A549 (cell line): Measurements from ENCODE around the gene DNAH8.

Experiments
- ATOH8 ChIP-seq: fragments of 250-450 bp; sonication (Bioruptor Pico); IDR thresholded peaks from 2 replicates; pipeline ENCODE4 v1.5.0; 2020; ENCODE audit warnings: low read depth, mild to moderate bottlenecking, moderate library complexity
- CHD2 ChIP-seq: fragments of 150-350 bp; IDR thresholded peaks from 2 replicates; pipeline ENCODE4 v1.6.1; 2014; ENCODE audit warnings: low read length; ENCODE audit not compliant: partially characterized antibody
- CTCF ChIP-seq: fragments of >200 bp; sonication (Bioruptor Twin); formaldehyde crosslinking; IDR thresholded peaks from 3 replicates; pipeline ENCODE4 v1.5.1; 2016
- HMGXB4 ChIP-seq: fragments of 250-450 bp; sonication (Bioruptor Pico); IDR thresholded peaks from 2 replicates; pipeline ENCODE4 v1.5.0; 2021; ENCODE audit warnings: mild to moderate bottlenecking, moderate library complexity, borderline replicate concordance
- MAX ChIP-seq: IDR thresholded peaks from 2 replicates; pipeline ENCODE4 v1.6.1; 2012
- NFE2L2 ChIP-seq: fragments of 150-350 bp; conservative IDR thresholded peaks from 2 replicates; pipeline ENCODE4 v1.6.1; 2014; ENCODE audit warnings: low read length
- PHF8 ChIP-seq: fragments of 200-600 bp; sonication (generic); IDR thresholded peaks from 2 replicates; pipeline ENCODE4 v1.6.1; 2016; ENCODE audit warnings: low read depth, mild to moderate bottlenecking, antibody characterized with exemption, moderate library complexity, borderline replicate concordance
- POLR2A ChIP-seq: IDR thresholded peaks from 2 replicates; pipeline ENCODE4 v1.6.1; 2012; ENCODE audit warnings: mild to moderate bottlenecking, low read length
- RAD21 ChIP-seq, 2 experiments: fragments of >200 bp in 1 of 2; sonication (Bioruptor Twin) in 1 of 2; formaldehyde crosslinking in 1 of 2; IDR thresholded peaks in 1 of 2; conservative IDR thresholded peaks in 1 of 2; 2 replicates in 1 of 2; 3 replicates in 1 of 2; pipeline ENCODE4 v1.6.1; 2012 to 2018; ENCODE audit warnings: inconsistent platforms in 1 of 2
- REST ChIP-seq: fragments of 200-600 bp; sonication (generic); IDR thresholded peaks from 2 replicates; pipeline ENCODE4 v1.6.1; 2016; ENCODE audit warnings: antibody characterized with exemption, mild to moderate bottlenecking, moderate library complexity
- RFX5 ChIP-seq: fragments of 450-650 bp; IDR thresholded peaks from 2 replicates; pipeline ENCODE4 v1.7.1; 2014; ENCODE audit warnings: antibody characterized with exemption, mild to moderate bottlenecking, moderate library complexity

- TF ChIP-seq REST (no peak), CTCF (no peak), RFX5 (no peak), CHD2 (no peak), PHF8 (no peak), RAD21 (conservative IDR thresholded peaks at IDR 0.05 in 1 of 2, IDR thresholded peaks at IDR 0.05 in 1 of 2) (no peak), MAX (no peak), HMGXB4 (no peak), POLR2A (no peak), ATOH8 (CRISPR knock-in tag) (no peak), NFE2L2 (no peak)
Measured at GRCh38 chr6:38803129-38803528, 88.0 kb downstream of the DNAH8 start.
